HepG2 (cell line): ENCODE measurements around the gene SLC1A5. TPM values are rescaled to one million over a fixed set of nuclear protein-coding genes. Genes with fewer than 3 reads are reported as not detected.

Experiments used
- ESRRA ChIP-seq: sonication (generic); formaldehyde crosslinking; IDR thresholded peaks from 2 replicates; pipeline ENCODE4 v1.5.1; 2020; ENCODE audit warnings: mild to moderate bottlenecking, low read depth, missing genetic modification reagents
- HIVEP1 ChIP-seq: sonication (generic); formaldehyde crosslinking; IDR thresholded peaks from 2 replicates; pipeline ENCODE4 v1.4.0; 2020; ENCODE audit warnings: mild to moderate bottlenecking, missing genetic modification reagents
- KDM2A ChIP-seq: sonication (generic); formaldehyde crosslinking; IDR thresholded peaks from 2 replicates; pipeline ENCODE4 v1.4.0; 2020; ENCODE audit warnings: low read depth, missing genetic modification reagents, borderline replicate concordance
- MAFK ChIP-seq, 2 experiments: IDR thresholded peaks in 1 of 2; conservative IDR thresholded peaks in 1 of 2; 2 replicates each; pipeline ENCODE4 v1.6.1; 2011; ENCODE audit warnings: improper control_type of control experiment in 2 of 2, low read length in 2 of 2
- MTA1 ChIP-seq: sonication (generic); formaldehyde crosslinking; IDR thresholded peaks from 2 replicates; pipeline ENCODE4 v1.4.0; 2020; ENCODE audit warnings: missing genetic modification reagents, mild to moderate bottlenecking, borderline replicate concordance
- PCBP1 ChIP-seq: fragments of 200-400 bp; formaldehyde crosslinking; IDR thresholded peaks from 2 replicates; pipeline ENCODE4 v1.6.1; 2017; ENCODE audit warnings: mild to moderate bottlenecking, low read depth, low read length, borderline replicate concordance
- SOX6 ChIP-seq, 2 experiments: fragments of 450-650 bp in 1 of 2; sonication (generic) in 1 of 2; formaldehyde crosslinking in 1 of 2; IDR thresholded peaks; 2 replicates each; pipeline versions ENCODE4 v1.4.0 to v1.6.1; 2017 to 2020; ENCODE audit warnings: antibody characterized with exemption in 1 of 2, mild to moderate bottlenecking in 1 of 2, missing genetic modification reagents in 1 of 2
- SP140L ChIP-seq: sonication (generic); formaldehyde crosslinking; IDR thresholded peaks from 2 replicates; pipeline ENCODE4 v1.4.0; 2020; ENCODE audit warnings: missing genetic modification reagents, borderline replicate concordance
- TAF15 ChIP-seq: fragments of 200-400 bp; formaldehyde crosslinking; IDR thresholded peaks from one replicate; pipeline ENCODE4 v1.6.1; 2018; ENCODE audit warnings: mild to moderate bottlenecking, low read depth, low read length; ENCODE audit not compliant: poor library complexity, severe bottlenecking
- THAP11 ChIP-seq: IDR thresholded peaks from 2 replicates; pipeline ENCODE4 v1.6.1; 2016; ENCODE audit warnings: missing biosample characterization, missing genetic modification reagents
- ZNF143 ChIP-seq: sonication (generic); formaldehyde crosslinking; IDR thresholded peaks from 2 replicates; pipeline ENCODE4 v1.4.0; 2020; ENCODE audit warnings: missing genetic modification reagents
- ZNF451 ChIP-seq: sonication (generic); formaldehyde crosslinking; IDR thresholded peaks from 2 replicates; pipeline ENCODE4 v1.5.0; 2020; ENCODE audit warnings: mild to moderate bottlenecking, missing genetic modification reagents
- ZNF460 ChIP-seq: sonication (generic); formaldehyde crosslinking; IDR thresholded peaks from 2 replicates; pipeline ENCODE4 v1.5.1; 2020; ENCODE audit warnings: missing genetic modification reagents, mild to moderate bottlenecking, borderline replicate concordance
- ZNF546 ChIP-seq: sonication (generic); formaldehyde crosslinking; conservative IDR thresholded peaks from 2 replicates; pipeline ENCODE4 v1.8.1; 2023; ENCODE audit warnings: mild to moderate bottlenecking, missing genetic modification reagents
- ZNF547 ChIP-seq: sonication (generic); formaldehyde crosslinking; IDR thresholded peaks from 2 replicates; pipeline ENCODE4 v1.5.1; 2020; ENCODE audit warnings: mild to moderate bottlenecking, missing genetic modification reagents
- ZNF598 ChIP-seq: sonication (generic); formaldehyde crosslinking; IDR thresholded peaks from 2 replicates; pipeline ENCODE4 v1.5.1; 2020; ENCODE audit warnings: mild to moderate bottlenecking, missing genetic modification reagents, borderline replicate concordance
- ZNF746 ChIP-seq: sonication (generic); formaldehyde crosslinking; IDR thresholded peaks from 2 replicates; pipeline ENCODE4 v1.8.0; 2022; ENCODE audit warnings: mild to moderate bottlenecking, missing genetic modification reagents
- ZSCAN12 ChIP-seq: sonication (generic); formaldehyde crosslinking; IDR thresholded peaks from 2 replicates; pipeline ENCODE4 v1.9.0; 2021; ENCODE audit warnings: mild to moderate bottlenecking, missing genetic modification reagents
- polyA plus RNA-seq, 8 experiments: library from polyadenylated mRNA; depleted of rRNA in 3 of 8; stranded (reverse) in 7 of 8; unstranded in 1 of 8; fragments of >200 nt; fragmentation: Illumina TruSeq in 4 of 8; extraction: Trizol in 4 of 8; gene quantifications; 2 replicates each; pipeline versions ENCODE4 v1.2.1 to v1.2.3, GENCODE V29; 2011 to 2016; ENCODE audit warnings: low read depth in 4 of 8, missing spikeins in 1 of 8, mixed read lengths in 1 of 8; ENCODE audit not compliant: insufficient read depth in 1 of 8
- total RNA-seq, 5 experiments: library from RNA; depleted of rRNA; stranded (reverse); fragments of >200 nt; fragmentation: Illumina TruSeq; extraction: Trizol; gene quantifications; 2 replicates each; pipeline ENCODE4 v1.2.3, GENCODE V29; 2016; ENCODE audit warnings: low read depth in 1 of 5
- TF ChIP-seq, protein P1 (sequence below): sonication (generic); formaldehyde crosslinking; IDR thresholded peaks from 2 replicates; pipeline ENCODE4 v1.5.1; 2020; ENCODE audit warnings: mild to moderate bottlenecking, missing genetic modification reagents
- TF ChIP-seq, protein P2 (sequence below): sonication (generic); formaldehyde crosslinking; IDR thresholded peaks from 2 replicates; pipeline ENCODE4 v1.5.0; 2020; ENCODE audit warnings: missing genetic modification reagents
- TF ChIP-seq, protein P3 (sequence below): sonication (generic); formaldehyde crosslinking; IDR thresholded peaks from 2 replicates; pipeline ENCODE4 v1.4.0; 2020; ENCODE audit warnings: mild to moderate bottlenecking, missing genetic modification reagents
- TF ChIP-seq, protein P4 (sequence below): sonication (generic); formaldehyde crosslinking; IDR thresholded peaks from 2 replicates; pipeline ENCODE4 v1.8.1; 2023; ENCODE audit warnings: mild to moderate bottlenecking, missing genetic modification reagents, borderline replicate concordance

SLC1A5 gene
- total and polyA plus RNA-seq, 2 of the 13 experiments (the other 11 are each of a cell fraction or from before 2014, with no cell fraction given), result 120 to 159 TPM

DNA sequence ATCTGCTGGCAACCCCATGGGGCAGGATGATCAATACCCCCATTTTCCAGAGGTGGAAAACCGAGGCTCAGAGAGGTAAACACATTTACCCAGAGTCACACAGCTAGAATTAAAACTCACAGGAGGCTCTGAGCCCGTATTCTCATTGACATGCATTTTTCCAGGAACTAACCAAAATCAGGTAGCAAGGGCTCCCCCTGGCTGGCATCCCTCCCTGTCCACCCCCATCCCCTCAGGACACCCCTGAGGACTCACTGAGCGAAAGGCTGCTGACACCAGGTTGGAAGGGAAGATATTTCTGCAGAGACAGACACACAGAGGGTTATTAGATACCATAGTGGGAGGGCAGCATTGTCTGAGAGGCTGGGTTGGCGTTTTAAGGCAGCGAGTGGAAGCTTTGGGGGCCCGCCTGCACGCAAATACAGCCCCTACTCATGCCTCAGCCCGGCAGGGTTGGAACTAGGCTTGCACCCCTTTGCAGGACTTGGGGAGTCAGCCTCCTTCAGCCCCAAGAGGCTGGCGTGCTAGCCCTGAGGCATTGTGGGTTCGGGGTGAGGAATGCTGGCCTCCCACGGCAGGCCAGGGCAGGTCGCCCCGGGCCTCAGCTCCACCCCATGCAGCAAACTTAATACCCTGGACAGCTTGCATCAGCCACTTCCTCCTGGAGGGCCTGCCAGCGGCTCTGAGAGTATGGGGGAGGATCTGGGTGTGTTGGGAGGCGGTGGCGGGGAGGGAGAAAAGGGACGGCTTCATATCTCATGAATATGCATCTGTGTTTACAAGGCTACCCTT is 3.9 kb downstream of the SLC1A5 start (continued):
- TF ChIP-seq HIVEP1 (CRISPR knock-in tag), result peak; percentile 80; the same call in 1 of the 2 replicates
- no peak for TF ChIP-seq MAFK (conservative IDR thresholded peaks at IDR 0.05 in 1 of 2, IDR thresholded peaks at IDR 0.05 in 1 of 2; ENCODE audit: low read length in 2 of 2)
- peak; percentile 83 for TF ChIP-seq THAP11 (CRISPR knock-in tag)
- TF ChIP-seq ZNF598, result 0 out of 2 replicates have a peak, but pooled peaks have one; percentile 33
- peak; percentile 78 for TF ChIP-seq ZNF460
- TF ChIP-seq, protein P1, sequence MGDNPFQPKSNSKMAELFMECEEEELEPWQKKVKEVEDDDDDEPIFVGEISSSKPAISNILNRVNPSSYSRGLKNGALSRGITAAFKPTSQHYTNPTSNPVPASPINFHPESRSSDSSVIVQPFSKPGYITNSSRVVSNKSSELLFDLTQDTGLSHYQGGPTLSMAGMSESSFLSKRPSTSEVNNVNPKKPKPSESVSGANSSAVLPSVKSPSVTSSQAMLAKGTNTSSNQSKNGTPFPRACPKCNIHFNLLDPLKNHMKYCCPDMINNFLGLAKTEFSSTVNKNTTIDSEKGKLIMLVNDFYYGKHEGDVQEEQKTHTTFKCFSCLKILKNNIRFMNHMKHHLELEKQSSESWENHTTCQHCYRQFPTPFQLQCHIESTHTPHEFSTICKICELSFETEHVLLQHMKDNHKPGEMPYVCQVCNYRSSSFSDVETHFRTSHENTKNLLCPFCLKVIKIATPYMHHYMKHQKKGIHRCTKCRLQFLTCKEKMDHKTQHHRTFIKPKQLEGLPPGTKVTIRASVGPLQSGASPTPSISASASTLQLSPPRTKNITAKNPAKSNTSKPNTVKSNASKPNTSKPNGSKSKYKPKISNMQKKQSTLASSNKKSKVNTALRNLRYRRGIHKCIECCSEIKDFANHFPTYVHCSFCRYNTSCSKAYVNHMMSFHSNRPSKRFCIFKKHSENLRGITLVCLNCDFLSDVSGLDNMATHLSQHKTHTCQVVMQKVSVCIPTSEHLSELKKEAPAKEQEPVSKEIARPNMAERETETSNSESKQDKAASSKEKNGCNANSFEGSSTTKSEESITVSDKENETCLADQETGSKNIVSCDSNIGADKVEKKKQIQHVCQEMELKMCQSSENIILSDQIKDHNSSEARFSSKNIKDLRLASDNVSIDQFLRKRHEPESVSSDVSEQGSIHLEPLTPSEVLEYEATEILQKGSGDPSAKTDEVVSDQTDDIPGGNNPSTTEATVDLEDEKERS, result 0 out of 2 replicates have a peak, but pooled peaks have one; percentile 49
- TF ChIP-seq, protein P2, sequence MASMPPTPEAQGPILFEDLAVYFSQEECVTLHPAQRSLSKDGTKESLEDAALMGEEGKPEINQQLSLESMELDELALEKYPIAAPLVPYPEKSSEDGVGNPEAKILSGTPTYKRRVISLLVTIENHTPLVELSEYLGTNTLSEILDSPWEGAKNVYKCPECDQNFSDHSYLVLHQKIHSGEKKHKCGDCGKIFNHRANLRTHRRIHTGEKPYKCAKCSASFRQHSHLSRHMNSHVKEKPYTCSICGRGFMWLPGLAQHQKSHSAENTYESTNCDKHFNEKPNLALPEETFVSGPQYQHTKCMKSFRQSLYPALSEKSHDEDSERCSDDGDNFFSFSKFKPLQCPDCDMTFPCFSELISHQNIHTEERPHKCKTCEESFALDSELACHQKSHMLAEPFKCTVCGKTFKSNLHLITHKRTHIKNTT (CRISPR knock-in tag), result no peak
- TF ChIP-seq, protein P3, sequence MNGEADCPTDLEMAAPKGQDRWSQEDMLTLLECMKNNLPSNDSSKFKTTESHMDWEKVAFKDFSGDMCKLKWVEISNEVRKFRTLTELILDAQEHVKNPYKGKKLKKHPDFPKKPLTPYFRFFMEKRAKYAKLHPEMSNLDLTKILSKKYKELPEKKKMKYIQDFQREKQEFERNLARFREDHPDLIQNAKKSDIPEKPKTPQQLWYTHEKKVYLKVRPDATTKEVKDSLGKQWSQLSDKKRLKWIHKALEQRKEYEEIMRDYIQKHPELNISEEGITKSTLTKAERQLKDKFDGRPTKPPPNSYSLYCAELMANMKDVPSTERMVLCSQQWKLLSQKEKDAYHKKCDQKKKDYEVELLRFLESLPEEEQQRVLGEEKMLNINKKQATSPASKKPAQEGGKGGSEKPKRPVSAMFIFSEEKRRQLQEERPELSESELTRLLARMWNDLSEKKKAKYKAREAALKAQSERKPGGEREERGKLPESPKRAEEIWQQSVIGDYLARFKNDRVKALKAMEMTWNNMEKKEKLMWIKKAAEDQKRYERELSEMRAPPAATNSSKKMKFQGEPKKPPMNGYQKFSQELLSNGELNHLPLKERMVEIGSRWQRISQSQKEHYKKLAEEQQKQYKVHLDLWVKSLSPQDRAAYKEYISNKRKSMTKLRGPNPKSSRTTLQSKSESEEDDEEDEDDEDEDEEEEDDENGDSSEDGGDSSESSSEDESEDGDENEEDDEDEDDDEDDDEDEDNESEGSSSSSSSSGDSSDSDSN (CRISPR knock-in tag), result peak; percentile 61; the same call in 1 of the 2 replicates
- 0 out of 2 replicates have a peak, but pooled peaks have one; percentile 37 for TF ChIP-seq ESRRA
- TF ChIP-seq ZNF746 (CRISPR knock-in tag), result 0 out of 2 replicates have a peak, but pooled peaks have one; percentile 25
- TF ChIP-seq ZNF451 (CRISPR knock-in tag), result no peak
- TF ChIP-seq, protein P4, sequence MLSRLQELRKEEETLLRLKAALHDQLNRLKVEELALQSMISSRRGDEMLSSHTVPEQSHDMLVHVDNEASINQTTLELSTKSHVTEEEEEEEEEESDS (CRISPR knock-in tag), result 0 out of 2 replicates have a peak, but pooled peaks have one; percentile 44
- TF ChIP-seq PCBP1, result peak; percentile 62; the same call in 1 of the 2 replicates
- no peak for TF ChIP-seq ZNF546
- 0 out of 2 replicates have a peak, but pooled peaks have one; percentile 18 for TF ChIP-seq SP140L
- TF ChIP-seq MTA1 (CRISPR knock-in tag), result 0 out of 2 replicates have a peak, but pooled peaks have one; percentile 53
- 0 out of 2 replicates have a peak, but pooled peaks have one; percentile 30 for TF ChIP-seq ZNF547 (CRISPR knock-in tag)
- no peak for TF ChIP-seq SOX6 (IDR thresholded peaks at IDR 0.05)
- peak; percentile 78 for TF ChIP-seq SOX6 (CRISPR knock-in tag; IDR thresholded peaks at IDR 0.05)
- no peak for TF ChIP-seq ZSCAN12 (CRISPR knock-in tag)
- TF ChIP-seq ZNF143, result peak; percentile 75; the same call in 1 of the 2 replicates
- peak; percentile 67 for TF ChIP-seq KDM2A
- no peak for TF ChIP-seq TAF15
